ENCODE data around the gene SYAP1. TPM values are rescaled to one million over a fixed set of nuclear protein-coding genes. Genes with fewer than 3 reads are reported as not detected.

SYAP1 gene
- total and polyA plus RNA-seq, 2 experiments from 2014 or later, result 18.0 to 48.3 TPM

DNA sequence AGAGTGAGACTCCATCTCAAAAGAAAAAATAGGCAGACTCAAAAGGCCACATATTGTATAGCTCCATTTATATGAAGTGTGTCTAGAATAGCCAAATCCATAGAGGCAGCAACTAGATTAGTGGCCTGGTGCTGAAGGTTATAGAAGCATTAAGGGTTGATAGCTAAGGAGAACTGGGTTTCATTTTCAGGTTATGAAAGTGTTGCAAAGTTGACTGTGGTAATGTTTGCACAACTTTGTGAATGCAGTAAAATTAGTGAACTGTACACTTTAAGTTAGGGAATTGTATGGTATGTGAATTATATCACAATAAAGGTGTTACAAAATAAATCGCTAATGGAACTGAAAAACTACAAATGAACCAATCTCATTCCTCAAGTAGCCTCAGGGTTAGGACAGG, 95.2 kb downstream of the SYAP1 start (continued):
- TF ChIP-seq, protein P1, sequence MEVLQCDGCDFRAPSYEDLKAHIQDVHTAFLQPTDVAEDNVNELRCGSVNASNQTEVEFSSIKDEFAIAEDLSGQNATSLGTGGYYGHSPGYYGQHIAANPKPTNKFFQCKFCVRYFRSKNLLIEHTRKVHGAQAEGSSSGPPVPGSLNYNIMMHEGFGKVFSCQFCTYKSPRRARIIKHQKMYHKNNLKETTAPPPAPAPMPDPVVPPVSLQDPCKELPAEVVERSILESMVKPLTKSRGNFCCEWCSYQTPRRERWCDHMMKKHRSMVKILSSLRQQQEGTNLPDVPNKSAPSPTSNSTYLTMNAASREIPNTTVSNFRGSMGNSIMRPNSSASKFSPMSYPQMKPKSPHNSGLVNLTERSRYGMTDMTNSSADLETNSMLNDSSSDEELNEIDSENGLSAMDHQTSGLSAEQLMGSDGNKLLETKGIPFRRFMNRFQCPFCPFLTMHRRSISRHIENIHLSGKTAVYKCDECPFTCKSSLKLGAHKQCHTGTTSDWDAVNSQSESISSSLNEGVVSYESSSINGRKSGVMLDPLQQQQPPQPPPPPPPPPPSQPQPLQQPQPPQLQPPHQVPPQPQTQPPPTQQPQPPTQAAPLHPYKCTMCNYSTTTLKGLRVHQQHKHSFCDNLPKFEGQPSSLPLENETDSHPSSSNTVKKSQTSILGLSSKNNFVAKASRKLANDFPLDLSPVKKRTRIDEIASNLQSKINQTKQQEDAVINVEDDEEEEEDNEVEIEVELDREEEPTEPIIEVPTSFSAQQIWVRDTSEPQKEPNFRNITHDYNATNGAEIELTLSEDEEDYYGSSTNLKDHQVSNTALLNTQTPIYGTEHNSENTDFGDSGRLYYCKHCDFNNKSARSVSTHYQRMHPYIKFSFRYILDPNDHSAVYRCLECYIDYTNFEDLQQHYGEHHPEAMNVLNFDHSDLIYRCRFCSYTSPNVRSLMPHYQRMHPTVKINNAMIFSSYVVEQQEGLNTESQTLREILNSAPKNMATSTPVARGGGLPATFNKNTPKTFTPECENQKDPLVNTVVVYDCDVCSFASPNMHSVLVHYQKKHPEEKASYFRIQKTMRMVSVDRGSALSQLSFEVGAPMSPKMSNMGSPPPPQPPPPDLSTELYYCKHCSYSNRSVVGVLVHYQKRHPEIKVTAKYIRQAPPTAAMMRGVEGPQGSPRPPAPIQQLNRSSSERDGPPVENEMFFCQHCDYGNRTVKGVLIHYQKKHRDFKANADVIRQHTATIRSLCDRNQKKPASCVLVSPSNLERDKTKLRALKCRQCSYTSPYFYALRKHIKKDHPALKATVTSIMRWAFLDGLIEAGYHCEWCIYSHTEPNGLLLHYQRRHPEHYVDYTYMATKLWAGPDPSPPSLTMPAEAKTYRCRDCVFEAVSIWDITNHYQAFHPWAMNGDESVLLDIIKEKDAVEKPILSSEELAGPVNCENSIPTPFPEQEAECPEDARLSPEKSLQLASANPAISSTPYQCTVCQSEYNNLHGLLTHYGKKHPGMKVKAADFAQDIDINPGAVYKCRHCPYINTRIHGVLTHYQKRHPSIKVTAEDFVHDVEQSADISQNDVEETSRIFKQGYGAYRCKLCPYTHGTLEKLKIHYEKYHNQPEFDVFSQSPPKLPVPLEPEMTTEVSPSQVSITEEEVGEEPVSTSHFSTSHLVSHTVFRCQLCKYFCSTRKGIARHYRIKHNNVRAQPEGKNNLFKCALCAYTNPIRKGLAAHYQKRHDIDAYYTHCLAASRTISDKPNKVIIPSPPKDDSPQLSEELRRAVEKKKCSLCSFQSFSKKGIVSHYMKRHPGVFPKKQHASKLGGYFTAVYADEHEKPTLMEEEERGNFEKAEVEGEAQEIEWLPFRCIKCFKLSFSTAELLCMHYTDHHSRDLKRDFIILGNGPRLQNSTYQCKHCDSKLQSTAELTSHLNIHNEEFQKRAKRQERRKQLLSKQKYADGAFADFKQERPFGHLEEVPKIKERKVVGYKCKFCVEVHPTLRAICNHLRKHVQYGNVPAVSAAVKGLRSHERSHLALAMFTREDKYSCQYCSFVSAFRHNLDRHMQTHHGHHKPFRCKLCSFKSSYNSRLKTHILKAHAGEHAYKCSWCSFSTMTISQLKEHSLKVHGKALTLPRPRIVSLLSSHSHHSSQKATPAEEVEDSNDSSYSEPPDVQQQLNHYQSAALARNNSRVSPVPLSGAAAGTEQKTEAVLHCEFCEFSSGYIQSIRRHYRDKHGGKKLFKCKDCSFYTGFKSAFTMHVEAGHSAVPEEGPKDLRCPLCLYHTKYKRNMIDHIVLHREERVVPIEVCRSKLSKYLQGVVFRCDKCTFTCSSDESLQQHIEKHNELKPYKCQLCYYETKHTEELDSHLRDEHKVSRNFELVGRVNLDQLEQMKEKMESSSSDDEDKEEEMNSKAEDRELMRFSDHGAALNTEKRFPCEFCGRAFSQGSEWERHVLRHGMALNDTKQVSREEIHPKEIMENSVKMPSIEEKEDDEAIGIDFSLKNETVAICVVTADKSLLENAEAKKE (CRISPR knock-in tag; IDR thresholded peaks at IDR 0.05), result no peak
- TF ChIP-seq EZH2phosphoT487 (IDR thresholded peaks at IDR 0.05; ENCODE audit: unreplicated experiment), result no peak
- TF ChIP-seq, protein P2, sequence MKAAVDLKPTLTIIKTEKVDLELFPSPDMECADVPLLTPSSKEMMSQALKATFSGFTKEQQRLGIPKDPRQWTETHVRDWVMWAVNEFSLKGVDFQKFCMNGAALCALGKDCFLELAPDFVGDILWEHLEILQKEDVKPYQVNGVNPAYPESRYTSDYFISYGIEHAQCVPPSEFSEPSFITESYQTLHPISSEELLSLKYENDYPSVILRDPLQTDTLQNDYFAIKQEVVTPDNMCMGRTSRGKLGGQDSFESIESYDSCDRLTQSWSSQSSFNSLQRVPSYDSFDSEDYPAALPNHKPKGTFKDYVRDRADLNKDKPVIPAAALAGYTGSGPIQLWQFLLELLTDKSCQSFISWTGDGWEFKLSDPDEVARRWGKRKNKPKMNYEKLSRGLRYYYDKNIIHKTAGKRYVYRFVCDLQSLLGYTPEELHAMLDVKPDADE (IDR thresholded peaks at IDR 0.05), result no peak
- TF ChIP-seq, protein P3, sequence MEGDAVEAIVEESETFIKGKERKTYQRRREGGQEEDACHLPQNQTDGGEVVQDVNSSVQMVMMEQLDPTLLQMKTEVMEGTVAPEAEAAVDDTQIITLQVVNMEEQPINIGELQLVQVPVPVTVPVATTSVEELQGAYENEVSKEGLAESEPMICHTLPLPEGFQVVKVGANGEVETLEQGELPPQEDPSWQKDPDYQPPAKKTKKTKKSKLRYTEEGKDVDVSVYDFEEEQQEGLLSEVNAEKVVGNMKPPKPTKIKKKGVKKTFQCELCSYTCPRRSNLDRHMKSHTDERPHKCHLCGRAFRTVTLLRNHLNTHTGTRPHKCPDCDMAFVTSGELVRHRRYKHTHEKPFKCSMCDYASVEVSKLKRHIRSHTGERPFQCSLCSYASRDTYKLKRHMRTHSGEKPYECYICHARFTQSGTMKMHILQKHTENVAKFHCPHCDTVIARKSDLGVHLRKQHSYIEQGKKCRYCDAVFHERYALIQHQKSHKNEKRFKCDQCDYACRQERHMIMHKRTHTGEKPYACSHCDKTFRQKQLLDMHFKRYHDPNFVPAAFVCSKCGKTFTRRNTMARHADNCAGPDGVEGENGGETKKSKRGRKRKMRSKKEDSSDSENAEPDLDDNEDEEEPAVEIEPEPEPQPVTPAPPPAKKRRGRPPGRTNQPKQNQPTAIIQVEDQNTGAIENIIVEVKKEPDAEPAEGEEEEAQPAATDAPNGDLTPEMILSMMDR (conservative IDR thresholded peaks at IDR 0.05; ENCODE audit: low read depth in 2 of 2), result no peak

Small RNA genes within 50 kb of the gene (small RNA-seq; reads per million reads assigned to genes)
- not detected for gene RNU7-56P (ENCODE audit: low replicate concordance)
- gene RPL12P49 (ENCODE audit: low replicate concordance), result not detected

Other genes with a start within 250 kb of the SYAP1 start
- not detected in 2 replicates for gene S100G, start 69.5 kb upstream of the SYAP1 start, total RNA-seq (2014; rRNA removed; shearing (Covaris generic))
- not detected in 2 replicates for gene S100G, start 69.5 kb upstream of the SYAP1 start, polyA plus RNA-seq (2016; fragmentation: Nextera tagmentation; extraction: Ambion mirVana)
- 35.5 and 36.6 TPM in 2 replicates for gene CTPS2, start 6.9 kb upstream of the SYAP1 start, total RNA-seq (2014; rRNA removed; shearing (Covaris generic))
- gene CTPS2, start 6.9 kb upstream of the SYAP1 start, polyA plus RNA-seq (2016; fragmentation: Nextera tagmentation; extraction: Ambion mirVana), result 10.4 and 16.4 TPM in 2 replicates
- gene TXLNG, start 66.9 kb downstream of the SYAP1 start, total RNA-seq (2014; rRNA removed; shearing (Covaris generic)), result 44.8 and 48.4 TPM in 2 replicates
- 35.3 and 45.3 TPM in 2 replicates for gene TXLNG, start 66.9 kb downstream of the SYAP1 start, polyA plus RNA-seq (2016; fragmentation: Nextera tagmentation; extraction: Ambion mirVana)
- 110 and 111 TPM in 2 replicates for gene RBBP7, start 150.8 kb downstream of the SYAP1 start, total RNA-seq (2014; rRNA removed; shearing (Covaris generic))
- 166 and 167 TPM in 2 replicates for gene RBBP7, start 150.8 kb downstream of the SYAP1 start, polyA plus RNA-seq (2016; fragmentation: Nextera tagmentation; extraction: Ambion mirVana)
- gene REPS2, start 227.0 kb downstream of the SYAP1 start, total RNA-seq (2014; rRNA removed; shearing (Covaris generic)), result 2.6 and 4.4 TPM in 2 replicates
- gene REPS2, start 227.0 kb downstream of the SYAP1 start, polyA plus RNA-seq (2016; fragmentation: Nextera tagmentation; extraction: Ambion mirVana), result 1.2 and 2.2 TPM in 2 replicates